Right lobe of liver (tissue), 6 donors: Measurements from ENCODE around the gene CCDC127. TPM values are rescaled to one million over a fixed set of nuclear protein-coding genes. Genes with fewer than 3 reads are reported as not detected.
A peak's percentile ranks its signal among the peaks of the same experiment; 100 is the strongest.

Experiments
- ATAC-seq, 4 donors: fragments of 200-7000 bp; cut with Tn5 transposase; one replicate each; pipeline ENCODE4 v1.9.1; 2020; ENCODE audit warnings: mild to moderate bottlenecking in 4 of 4, moderate library complexity in 4 of 4
- DNase-seq, 3 donors: peaks; one replicate each; pipeline ENCODE4 v3.0.0-alpha.2; 2020
- H3K27ac ChIP-seq, 3 donors: fragments of 200-600 bp; one replicate each; pipeline ENCODE4 v1.8.0; 2022
- H3K27me3 ChIP-seq, 2 donors: fragments of 200-600 bp; one replicate each; pipeline ENCODE4 v1.8.0; 2022
- H3K36me3 ChIP-seq, 4 donors: fragments of 200-600 bp; sonication (generic) in 1 of 4; one replicate each; pipeline versions ENCODE4 v1.5.1 to v1.8.0; 2017 to 2022; ENCODE audit warnings: control low read depth in 1 of 4
- H3K4me1 ChIP-seq, 4 donors: fragments of 200-600 bp; sonication (generic) in 1 of 4; one replicate each; pipeline versions ENCODE4 v1.5.1 to v1.8.0; 2017 to 2022; ENCODE audit warnings: control low read depth in 1 of 4
- H3K4me3 ChIP-seq, 3 donors: fragments of 200-600 bp; one replicate each; pipeline ENCODE4 v1.8.0; 2022
- H3K9me3 ChIP-seq, 4 donors: fragments of 200-600 bp; sonication (generic) in 1 of 4; one replicate each; pipeline versions ENCODE4 v1.5.1 to v1.8.0; 2017 to 2022; ENCODE audit warnings: control low read depth in 1 of 4
- CTCF ChIP-seq, 4 donors: fragments of 200-600 bp in 3 of 4; fragments of 450-650 bp in 1 of 4; IDR thresholded peaks; one replicate each; pipeline versions ENCODE4 v1.5.1 to v1.8.0; 2016 to 2022; ENCODE audit warnings: antibody characterized with exemption in 4 of 4, mild to moderate bottlenecking in 2 of 4
- POLR2A ChIP-seq: fragments of 450-650 bp; IDR thresholded peaks from one replicate; pipeline ENCODE4 v1.6.1; 2017; ENCODE audit warnings: antibody characterized with exemption, mild to moderate bottlenecking
- WGBS: methylation state at CpG from one replicate; pipeline ENCODE4 v1.1.6; 2018; ENCODE audit warnings: low coverage, low lambda C conversion rate; ENCODE audit not compliant: insufficient coverage; ENCODE audit errors: missing lambda C conversion rate; 5-methylcytosine and 5-hydroxymethylcytosine counted together
- intact Hi-C, 2 donors: fragments of 100-400 bp; cut with DNase I; formaldehyde crosslinking; loops; one replicate each; pipeline versions ENCODE4 v1.11.2 to v1.14.1; 2022
- total RNA-seq, 6 experiments: library from RNA; depleted of rRNA in 2 of 6; stranded (reverse); fragments of >200 nt in 2 of 6; fragmentation: NEBNext Ultra II Directional in 3 of 6; extraction: Animal tissue kit (Norgen Biotek cat#: 25700) in 3 of 6; gene quantifications; one replicate each; pipeline versions ENCODE4 v1.1.0 to v1.2.4, GENCODE V29; 2016 to 2023
- donor health status: DM: no; HTN: yes; CAD: no.
- donor health status: DM: no; HTN: no; CAD: no.
- donor health status: DM: no; HTN: no; CAD: no.
- donor health status: DM: no; HTN: yes; CAD: no.
- donor health status: DM: no; HTN: yes; CAD: no.

Gene CCDC127
- total RNA-seq, 6 experiments from 2014 or later: 1.2 to 3.6 (median 2.2) TPM

GRCh38 chr5:188488-189481, 29.2 kb downstream of the CCDC127 start:
- Histone ChIP-seq H3K9me3 (no peaks in the 10 kb centered on the region), H3K4me3 (no peak overlapping the region), H3K4me1 (peaks cover 0 to 9% (median 2%) of the 10 kb centered on the region in 4 donors), H3K27me3 (no peaks in the 10 kb centered on the region), H3K27ac (no peak overlapping the region), H3K36me3 (no peaks in the 10 kb centered on the region)
- ATAC-seq: peak; percentile 83 to 94 (median 86)
- intact Hi-C loops: no loop called here
- TF ChIP-seq CTCF (IDR thresholded peaks at IDR 0.05) (peak; percentile 88 to 96 (median 92)), POLR2A (no peak)
- peak; percentile 86 to 88 (median 88) for DNase-seq
- 30% methylated on average over 17 of the region's 37 CpGs for WGBS

- TF ChIP-seq CTCF (IDR thresholded peaks at IDR 0.05): no peak
- TF ChIP-seq POLR2A: no peak
Observed at GRCh38 chr5:187617-188451, 30.1 kb downstream of the CCDC127 start.

GRCh38 chr5:187042-187431, 30.9 kb downstream of the CCDC127 start:
- TF ChIP-seq CTCF (IDR thresholded peaks at IDR 0.05) (no peak), POLR2A (no peak)
- WGBS: no CpG with 5 or more reads among the region's 13 CpGs

More at GRCh38 chr5:187617-188451, 30.1 kb downstream of the CCDC127 start:
- Histone ChIP-seq H3K27ac (no peak overlapping the region), H3K27me3 (no peaks in the 10 kb centered on the region), H3K36me3 (no peaks in the 10 kb centered on the region), H3K9me3 (no peaks in the 10 kb centered on the region), H3K4me3 (no peak overlapping the region), H3K4me1 (peaks cover 0 to 9% (median 2%) of the 10 kb centered on the region in 4 donors)
- 37% methylated on average over 2 of the region's 21 CpGs for WGBS
- intact Hi-C loops: no loop called here
- DNase-seq (peak in 1 of 3 donors; percentile 57), ATAC-seq (no peak)

More at GRCh38 chr5:187042-187431, 30.9 kb downstream of the CCDC127 start:
- ATAC-seq (no peak), DNase-seq (peak in 1 of 3 donors; percentile 45)
- no peaks in the 10 kb centered on the region for H3K36me3 ChIP-seq
- no peak overlapping the region for H3K27ac ChIP-seq
- H3K27me3 ChIP-seq: no peaks in the 10 kb centered on the region
- H3K9me3 ChIP-seq: no peaks in the 10 kb centered on the region
- intact Hi-C loops: no loop called here
- peaks cover 0 to 9% (median 2%) of the 10 kb centered on the region in 4 donors for H3K4me1 ChIP-seq
- H3K4me3 ChIP-seq: no peak overlapping the region
